Measurements from ENCODE around the gene EXOG. TPM values are rescaled to one million over a fixed set of nuclear protein-coding genes. Genes with fewer than 3 reads are reported as not detected.

EXOG gene
- total RNA-seq, 1 donor from 2014 or later: 27.0 TPM

- intact Hi-C loops (cut with micrococcal nuclease): no loop called here
These were observed 78.5 kb downstream of the EXOG start for GRCh38 chr3:38574411-38575278.

GRCh38 chr3:38575279-38575843 is 79.2 kb downstream of the EXOG start:
- ATAC-seq (no peak), DNase-seq (no peak)
- intact Hi-C loops (cut with micrococcal nuclease): no loop called here

More at GRCh38 chr3:38574411-38575278, 78.5 kb downstream of the EXOG start:
- ATAC-seq (no peak), DNase-seq (no peak)

Other genes with a start within 250 kb of the EXOG start
- gene SLC22A13, start 230.5 kb upstream of the EXOG start, total RNA-seq: not detected
- gene SLC22A14, start 214.0 kb upstream of the EXOG start, total RNA-seq: not detected
- 0.45 TPM for gene XYLB, start 149.6 kb upstream of the EXOG start, total RNA-seq
- gene ACVR2B, start 42.5 kb upstream of the EXOG start, total RNA-seq: 4.7 TPM
- gene SCN5A, start 153.3 kb downstream of the EXOG start, total RNA-seq: 133 TPM